ENCODE results near the gene PIGW. TPM values are rescaled to one million over a fixed set of nuclear protein-coding genes. Genes with fewer than 3 reads are reported as not detected.
A peak's percentile ranks its signal among the peaks of the same experiment; 100 is the strongest.

The PIGW gene
- total and polyA plus RNA-seq, 9 of the 15 experiments (the other 6 are each of a cell fraction or from before 2014, with no cell fraction given) = 9.5 to 33.9 (median 21.2) TPM

- no peak for TF ChIP-seq TRIM25 (IDR thresholded peaks at IDR 0.05; ENCODE audit: borderline replicate concordance)
Measured at GRCh38 chr17:36511216-36511615, 23.6 kb upstream of the PIGW start (continued).

- H3K9ac ChIP-seq (ENCODE audit: insufficient read depth in 1 of 2, low read depth in 2 of 2, low read length in 2 of 2) = no peak overlapping the region
- POLR2A ChIA-PET = interaction anchor here (0.6 kb wide), 1 partner anchor 963 kb away, joined by 3 read pairs; no protein-coding TSS in a partner anchor
- WGBS (ENCODE audit: insufficient coverage, low coverage, missing lambda C conversion rate) = 94% methylated on average over 5 of the region's 5 CpGs
- FAIRE-seq (no peak), DNase-seq (ENCODE audit: extremely low read depth in 1 of 4, low spot score in 3 of 4) (peak in 1 of 4 experiments; percentile 9), ATAC-seq (no peak)
- peaks cover 0 to 3% of the 10 kb centered on the region in 2 experiments; a peak in 1 of 5 replicates for H3K4me1 ChIP-seq (replicated peaks in 1 of 2; ENCODE audit: control insufficient read depth in 2 of 2, insufficient read depth in 2 of 2, low read length in 2 of 2)
- peaks cover 95% of the 10 kb centered on the region for H3K36me3 ChIP-seq (ENCODE audit: control insufficient read depth, insufficient read depth, low read length)
- in situ Hi-C loops (cut with MboI) (no loop called here), intact Hi-C loops (cut with micrococcal nuclease) (no loop called here)
- no peak overlapping the region for H3K4me3 ChIP-seq
- H2AFZ ChIP-seq (ENCODE audit: low read depth, low read length) = no peak overlapping the region
- H3K27ac ChIP-seq (ENCODE audit: extremely low read depth, low read depth, low read length) = no peak overlapping the region
- peaks cover 6% of the 10 kb centered on the region; the same call in 1 of the 2 replicates for H4K20me1 ChIP-seq (replicated peaks; ENCODE audit: control insufficient read depth, insufficient read depth, low read length)
- TSS peak; percentile 28 for BruUV-seq (replicated peaks)
- no peaks in the 10 kb centered on the region for H3K9me1 ChIP-seq (ENCODE audit: control insufficient read depth, insufficient read depth, low read length)
- H3K4me2 ChIP-seq (ENCODE audit: insufficient read depth, low read length) = no peak overlapping the region
- H3K27me3 ChIP-seq (ENCODE audit: control insufficient read depth in 2 of 2, insufficient read depth in 2 of 2, low read length in 2 of 2) = no peaks in the 10 kb centered on the region
- CTCF ChIA-PET (ENCODE audit: low intra/inter-chr PET ratio) = no interaction called here
- TF ChIP-seq NCOA6 (IDR thresholded peaks at IDR 0.05) (no peak), ZNF175 (CRISPR knock-in tag; IDR thresholded peaks at IDR 0.05; ENCODE audit: low read depth) (no peak), ZNF282 (CRISPR knock-in tag; IDR thresholded peaks at IDR 0.05) (no peak), MAZ (CRISPR knock-in tag; conservative IDR thresholded peaks at IDR 0.05 in 1 of 2, IDR thresholded peaks at IDR 0.05 in 1 of 2) (no peak), ZNF24 (IDR thresholded peaks at IDR 0.05) (no peak), ZNF589 (CRISPR knock-in tag; IDR thresholded peaks at IDR 0.05; ENCODE audit: low read depth) (no peak)
- H3K79me2 ChIP-seq (ENCODE audit: control insufficient read depth, insufficient read depth, low read length) = no peaks in the 10 kb centered on the region
- H3K9me3 ChIP-seq (replicated peaks; ENCODE audit: control insufficient read depth, insufficient read depth, low read depth, low read length) = no peaks in the 10 kb centered on the region
Measured at GRCh38 chr17:36512641-36513040, 22.1 kb upstream of the PIGW start.
